HEK293T (cell line): Measurements from ENCODE around the gene SORD.
"Not testable (repeated sequence)": the region's sequence is repeated elsewhere in the genome, so short reads cannot be mapped to it uniquely, and the experiment has no call there.

Source experiments
- CTCF ChIA-PET: fragments of 350-600 bp; formaldehyde crosslinking; extraction: SDS; loops from one replicate; lab custom pipeline; 2021; ENCODE audit warnings: antibody characterized with exemption, inconsistent platforms; lab: Yijun Ruan, JAX
- POLR2A ChIA-PET: fragments of 350-600 bp; formaldehyde crosslinking; extraction: SDS; loops from one replicate; lab custom pipeline; 2020; ENCODE audit warnings: antibody characterized with exemption, inconsistent platforms; lab: Yijun Ruan, JAX
- DNase-seq: peaks from one replicate; pipeline ENCODE4 v3.0.0; 2012; ENCODE audit warnings: mixed read lengths; ENCODE audit errors: extremely low spot score
- ARNT ChIP-seq: fragments of 450-650 bp; IDR thresholded peaks from 2 replicates; pipeline ENCODE4 v1.6.1; 2017; ENCODE audit warnings: mild to moderate bottlenecking
- BHLHE40 ChIP-seq: fragments of 450-650 bp; IDR thresholded peaks from 2 replicates; pipeline ENCODE4 v1.6.1; 2016; ENCODE audit warnings: mild to moderate bottlenecking, moderate library complexity, borderline replicate concordance
- CTBP1 ChIP-seq: fragments of 450-650 bp; IDR thresholded peaks from 2 replicates; pipeline ENCODE4 v1.6.1; 2016; ENCODE audit warnings: borderline replicate concordance
- ELF4 ChIP-seq: fragments of 450-650 bp; IDR thresholded peaks from 2 replicates; pipeline ENCODE4 v1.6.1; 2017; ENCODE audit warnings: antibody characterized with exemption
- FOXA1 ChIP-seq: fragments of 450-650 bp; IDR thresholded peaks from 2 replicates; pipeline ENCODE4 v1.6.1; 2016; ENCODE audit warnings: mild to moderate bottlenecking
- FOXK2 ChIP-seq: fragments of 450-650 bp; IDR thresholded peaks from 2 replicates; pipeline ENCODE4 v1.6.1; 2016; ENCODE audit warnings: mild to moderate bottlenecking
- FOXM1 ChIP-seq: fragments of 450-650 bp; IDR thresholded peaks from 2 replicates; pipeline ENCODE4 v1.6.1; 2017; ENCODE audit warnings: mild to moderate bottlenecking, borderline replicate concordance
- HDGF ChIP-seq: fragments of 450-650 bp; IDR thresholded peaks from 2 replicates; pipeline ENCODE4 v1.6.1; 2017; ENCODE audit warnings: antibody characterized with exemption, borderline replicate concordance
- L3MBTL2 ChIP-seq: fragments of 450-650 bp; conservative IDR thresholded peaks from 2 replicates; pipeline ENCODE4 v1.6.1; 2016; ENCODE audit warnings: mild to moderate bottlenecking
- LEF1 ChIP-seq: fragments of 450-650 bp; IDR thresholded peaks from 2 replicates; pipeline ENCODE4 v1.6.1; 2017; ENCODE audit warnings: mild to moderate bottlenecking, borderline replicate concordance
- NFRKB ChIP-seq: fragments of 450-650 bp; IDR thresholded peaks from 2 replicates; pipeline ENCODE4 v1.6.1; 2016; ENCODE audit warnings: mild to moderate bottlenecking, moderate library complexity
- PKNOX1 ChIP-seq: fragments of 450-650 bp; IDR thresholded peaks from 2 replicates; pipeline ENCODE4 v1.6.1; 2016
- SP1 ChIP-seq: fragments of 450-650 bp; IDR thresholded peaks from 2 replicates; pipeline ENCODE4 v1.6.1; 2017
- SUZ12 ChIP-seq: fragments of 450-650 bp; IDR thresholded peaks from 2 replicates; pipeline ENCODE4 v1.6.1; 2016; ENCODE audit warnings: mild to moderate bottlenecking
- TARDBP ChIP-seq: fragments of 450-650 bp; IDR thresholded peaks from 2 replicates; pipeline ENCODE4 v1.6.1; 2016
- ZNF384 ChIP-seq: fragments of 450-650 bp; IDR thresholded peaks from 2 replicates; pipeline ENCODE4 v1.6.1; 2016

Gene SORD

GRCh38 chr15:45026651-45027190, 3.7 kb downstream of the SORD start:
- DNase-seq = no peak
- CTCF ChIA-PET = no interaction called here

GRCh38 chr15:45027220-45027619, 4.2 kb downstream of the SORD start:
- ChIA-PET CTCF (no interaction called here), POLR2A (no interaction called here)
- no peak for DNase-seq
- TF ChIP-seq FOXM1 = no peak

More at GRCh38 chr15:45026651-45027190, 3.7 kb downstream of the SORD start:
- POLR2A ChIA-PET = no interaction called here
- TF ChIP-seq ARNT = no peak
- TF ChIP-seq PKNOX1 = no peak
- no peak for TF ChIP-seq FOXA1
- no peak for TF ChIP-seq BHLHE40
- TF ChIP-seq FOXM1 = no peak
- TF ChIP-seq ZNF384 = no peak
- TF ChIP-seq L3MBTL2 = no peak
- no peak for TF ChIP-seq SP1
- TF ChIP-seq TARDBP = no peak

- POLR2A ChIA-PET = no interaction called here
- CTCF ChIA-PET = no interaction called here
- no peak for TF ChIP-seq L3MBTL2
- TF ChIP-seq FOXK2 = no peak
- TF ChIP-seq SP1 = no peak
- no peak for TF ChIP-seq LEF1
- no peak for TF ChIP-seq FOXM1
- no peak for TF ChIP-seq HDGF
- no peak for TF ChIP-seq CTBP1
- no peak for TF ChIP-seq ARNT
- TF ChIP-seq TARDBP = no peak
- no peak for TF ChIP-seq FOXA1
- no peak for TF ChIP-seq PKNOX1
- no peak for TF ChIP-seq SUZ12
- TF ChIP-seq BHLHE40 = no peak
- no peak for TF ChIP-seq ZNF384
- TF ChIP-seq NFRKB = no peak
- no peak for TF ChIP-seq ELF4
- DNase-seq = no peak
Observed at GRCh38 chr15:45030743-45031142, 7.7 kb downstream of the SORD start.

- CTCF ChIA-PET, POLR2A ChIA-PET, DNase-seq: not testable (repeated sequence)
Observed at GRCh38 chr15:45031522-45032028, 8.6 kb downstream of the SORD start.

- CTCF ChIA-PET, POLR2A ChIA-PET, DNase-seq: not testable (repeated sequence)
Observed at GRCh38 chr15:45032501-45032900, 9.5 kb downstream of the SORD start.

GRCh38 chr15:45034087-45034486, 11.1 kb downstream of the SORD start:
- POLR2A ChIA-PET, CTCF ChIA-PET, DNase-seq: not testable (repeated sequence)

GRCh38 chr15:45034600-45035375, 11.8 kb downstream of the SORD start:
- CTCF ChIA-PET = interaction anchor here (2.1 kb wide), 1 partner anchor 66 kb away, joined by 6 read pairs; no protein-coding TSS in a partner anchor
- DNase-seq, POLR2A ChIA-PET: not testable (repeated sequence)

GRCh38 chr15:45036812-45037781, 14.1 kb downstream of the SORD start:
- CTCF ChIA-PET = interaction anchor here (0.6 to 2.1 kb wide), 3 partner anchors 60 to 81 kb away, joined by 3 to 6 read pairs (median 6); no protein-coding TSS in a partner anchor
- peak; percentile 37 for DNase-seq
- POLR2A ChIA-PET = not testable (repeated sequence)
